ENCODE data around the gene ABHD11. TPM values are rescaled to one million over a fixed set of nuclear protein-coding genes. Genes with fewer than 3 reads are reported as not detected.
"Not testable (repeated sequence)": the region's sequence is repeated elsewhere in the genome, so short reads cannot be mapped to it uniquely, and the experiment has no call there.

ABHD11 gene
- total and polyA plus RNA-seq, 2 donors (not counting 1 experiment from before 2014, with no cell fraction given), result 23.2 to 26.2 TPM

DNA sequence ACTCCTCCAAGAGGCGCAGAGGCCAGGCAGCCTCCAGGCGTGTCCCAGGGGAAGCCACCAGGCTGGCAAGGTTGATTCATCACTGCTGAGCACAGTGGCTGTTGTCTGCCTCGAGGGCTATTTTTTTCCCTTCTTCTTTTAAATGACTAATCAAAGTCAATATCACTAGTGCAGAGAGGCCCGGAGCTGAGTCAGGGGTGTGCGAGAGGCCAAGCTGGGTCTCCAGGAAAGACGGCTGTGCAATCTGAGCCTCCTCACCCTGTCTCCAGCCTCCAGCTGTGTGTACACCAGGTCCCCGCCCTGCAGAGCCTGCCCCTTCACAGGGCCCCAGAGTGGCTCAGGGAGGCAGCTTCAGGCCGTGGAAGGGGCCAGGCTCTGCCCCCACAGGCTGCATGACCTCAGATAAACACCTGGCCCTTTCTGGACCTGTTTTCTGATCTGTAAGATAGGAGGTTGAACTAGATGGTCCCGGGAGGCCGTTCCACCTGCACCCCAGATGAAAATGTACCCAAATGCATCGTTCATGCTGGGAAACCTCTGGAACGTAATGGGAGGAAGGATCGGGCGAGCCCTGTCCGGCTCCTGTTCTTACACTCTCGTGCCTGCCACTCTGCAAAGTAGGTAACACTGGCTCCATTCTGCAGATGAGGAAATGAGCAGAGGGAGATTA lies 22.8 kb downstream of the ABHD11 start:
- Histone ChIP-seq H4K20me1 (ENCODE audit: control insufficient read depth, insufficient read depth, low read length, poor library complexity, severe bottlenecking) (peaks cover 12% of the 10 kb centered on the region), H3K4me3 (ENCODE audit: control extremely low read depth in 1 of 5, extremely low read depth in 1 of 5, insufficient read depth in 1 of 5, low read depth in 2 of 5, low read length in 4 of 5) (no peak overlapping the region), H2AFZ (ENCODE audit: insufficient read depth, low read depth, low read length, poor library complexity, severe bottlenecking) (no peak overlapping the region), H3K4me1 (ENCODE audit: control insufficient read depth in 2 of 2, insufficient read depth in 2 of 2, low read length in 2 of 2) (peaks cover 25 to 31% of the 10 kb centered on the region in 2 donors), H3K4me2 (replicated peaks; ENCODE audit: low read depth, low read length, poor library complexity, severe bottlenecking) (no peak overlapping the region), H3K36me3 (replicated peaks in 1 of 2; ENCODE audit: control extremely low read depth in 1 of 2, control insufficient read depth in 1 of 2, extremely low read depth in 1 of 2, insufficient read depth in 2 of 2, low read length in 1 of 2) (no peaks in the 10 kb centered on the region), H3K9me3 (ENCODE audit: control extremely low read depth in 1 of 3, control insufficient read depth in 2 of 3, insufficient read depth in 1 of 3, low read length in 2 of 3) (peaks cover 0 to 6% (median 0%) of the 10 kb centered on the region in 3 donors), H3K9ac (ENCODE audit: low read length) (no peak overlapping the region), H3K27me3 (replicated peaks in 1 of 4; ENCODE audit: control extremely low read depth in 1 of 4, control insufficient read depth in 3 of 4, insufficient read depth in 4 of 4, low read length in 3 of 4) (peaks cover 0 to 58% (median 25%) of the 10 kb centered on the region in 4 experiments), H3K27ac (ENCODE audit: low read length in 2 of 2) (no peak overlapping the region), H3K79me2 (ENCODE audit: control insufficient read depth, insufficient read depth, low read length) (no peaks in the 10 kb centered on the region)
- Mint-ChIP-seq H3K27me3 (peaks cover 39% of the 10 kb centered on the region), H3K9me3 (ENCODE audit: insufficient read depth) (no peaks in the 10 kb centered on the region), H3K4me3 (no peak overlapping the region), H3K27ac (no peak overlapping the region), H3K4me1 (peaks cover 20% of the 10 kb centered on the region)
- DNase-seq (no peak), ATAC-seq (ENCODE audit: low read depth) (no peak)
- POLR2A ChIA-PET, result interaction anchor here (1.6 kb wide), 1 partner anchor 10 kb away, joined by 4 read pairs; no protein-coding TSS in a partner anchor
- 13% methylated on average over 9 of the region's 16 CpGs for WGBS (ENCODE audit: insufficient coverage)
- intact Hi-C loops (cut with micrococcal nuclease), result loop anchor here (5.0 kb wide), 1 partner anchor 33 kb away; the partner anchor contains the start of genes BUD23 and DNAJC30
- CTCF ChIA-PET, result interaction anchor here (0.7 to 2.3 kb wide), 3 partner anchors 10 to 64 kb away, joined by 3 to 8 read pairs (median 3); no protein-coding TSS in a partner anchor
- TF ChIP-seq, protein P1, sequence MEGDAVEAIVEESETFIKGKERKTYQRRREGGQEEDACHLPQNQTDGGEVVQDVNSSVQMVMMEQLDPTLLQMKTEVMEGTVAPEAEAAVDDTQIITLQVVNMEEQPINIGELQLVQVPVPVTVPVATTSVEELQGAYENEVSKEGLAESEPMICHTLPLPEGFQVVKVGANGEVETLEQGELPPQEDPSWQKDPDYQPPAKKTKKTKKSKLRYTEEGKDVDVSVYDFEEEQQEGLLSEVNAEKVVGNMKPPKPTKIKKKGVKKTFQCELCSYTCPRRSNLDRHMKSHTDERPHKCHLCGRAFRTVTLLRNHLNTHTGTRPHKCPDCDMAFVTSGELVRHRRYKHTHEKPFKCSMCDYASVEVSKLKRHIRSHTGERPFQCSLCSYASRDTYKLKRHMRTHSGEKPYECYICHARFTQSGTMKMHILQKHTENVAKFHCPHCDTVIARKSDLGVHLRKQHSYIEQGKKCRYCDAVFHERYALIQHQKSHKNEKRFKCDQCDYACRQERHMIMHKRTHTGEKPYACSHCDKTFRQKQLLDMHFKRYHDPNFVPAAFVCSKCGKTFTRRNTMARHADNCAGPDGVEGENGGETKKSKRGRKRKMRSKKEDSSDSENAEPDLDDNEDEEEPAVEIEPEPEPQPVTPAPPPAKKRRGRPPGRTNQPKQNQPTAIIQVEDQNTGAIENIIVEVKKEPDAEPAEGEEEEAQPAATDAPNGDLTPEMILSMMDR (IDR thresholded peaks at IDR 0.05), result no peak
- TF ChIP-seq EZH2 (IDR thresholded peaks at IDR 0.05; ENCODE audit: borderline replicate concordance, insufficient read depth, low read depth, low read length, poor library complexity, severe bottlenecking), result no peak

DNA sequence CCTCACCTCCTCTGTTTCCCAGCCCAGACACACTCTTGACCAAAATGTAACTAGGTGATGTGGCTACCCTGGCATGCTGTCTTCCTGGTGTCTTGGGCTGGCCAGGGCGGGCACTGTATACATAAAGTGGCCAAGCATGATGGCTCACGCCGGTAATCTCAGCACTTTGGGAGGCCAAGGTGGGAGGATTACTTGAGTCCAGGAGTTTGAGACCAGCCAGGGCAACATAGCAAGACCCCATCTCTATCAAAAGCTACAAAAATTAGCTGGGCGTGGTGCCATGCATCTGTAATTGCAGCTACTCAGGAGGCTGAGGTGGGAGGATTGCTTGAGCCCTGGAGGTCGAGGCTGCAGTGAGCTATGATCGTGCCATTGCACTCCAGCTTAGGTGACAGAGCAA lies 25.3 kb downstream of the ABHD11 start:
- H3K36me3 ChIP-seq (replicated peaks in 1 of 2; ENCODE audit: control extremely low read depth in 1 of 2, control insufficient read depth in 1 of 2, extremely low read depth in 1 of 2, insufficient read depth in 2 of 2, low read length in 1 of 2); ATAC-seq (ENCODE audit: low read depth); H3K4me3 Mint-ChIP-seq; H3K27ac Mint-ChIP-seq; H3K27ac ChIP-seq (ENCODE audit: low read length in 2 of 2); DNase-seq; H3K9ac ChIP-seq (ENCODE audit: low read length); H3K79me2 ChIP-seq (ENCODE audit: control insufficient read depth, insufficient read depth, low read length); H3K4me3 ChIP-seq (ENCODE audit: control extremely low read depth in 1 of 5, extremely low read depth in 1 of 5, insufficient read depth in 1 of 5, low read depth in 2 of 5, low read length in 4 of 5); H2AFZ ChIP-seq (ENCODE audit: insufficient read depth, low read depth, low read length, poor library complexity, severe bottlenecking); intact Hi-C loops (cut with micrococcal nuclease); H3K4me1 Mint-ChIP-seq; POLR2A ChIA-PET; H3K9me3 ChIP-seq (ENCODE audit: control extremely low read depth in 1 of 3, control insufficient read depth in 2 of 3, insufficient read depth in 1 of 3, low read length in 2 of 3); H4K20me1 ChIP-seq (ENCODE audit: control insufficient read depth, insufficient read depth, low read length, poor library complexity, severe bottlenecking); CTCF ChIA-PET; H3K9me3 Mint-ChIP-seq (ENCODE audit: insufficient read depth); H3K4me2 ChIP-seq (replicated peaks; ENCODE audit: low read depth, low read length, poor library complexity, severe bottlenecking): not testable (repeated sequence)
- 84% methylated on average over 2 of the region's 6 CpGs for WGBS (ENCODE audit: insufficient coverage)
- H3K27me3 Mint-ChIP-seq, result peaks cover 34% of the 10 kb centered on the region
- Histone ChIP-seq H3K4me1 (ENCODE audit: control insufficient read depth in 2 of 2, insufficient read depth in 2 of 2, low read length in 2 of 2) (peaks cover 11 to 17% of the 10 kb centered on the region in 2 donors), H3K27me3 (replicated peaks in 1 of 4; ENCODE audit: control extremely low read depth in 1 of 4, control insufficient read depth in 3 of 4, insufficient read depth in 4 of 4, low read length in 3 of 4) (peaks cover 0 to 42% (median 19%) of the 10 kb centered on the region in 4 experiments)
